WTC11 (cell line): ENCODE data around the gene OVOL2.

Source experiments
- ETV6 ChIP-seq: sonication (generic); formaldehyde crosslinking; IDR thresholded peaks from 2 replicates; pipeline ENCODE4 v1.8.1; 2022; ENCODE audit warnings: mild to moderate bottlenecking, missing genetic modification reagents
- FOXP1 ChIP-seq: sonication (generic); formaldehyde crosslinking; IDR thresholded peaks from 2 replicates; pipeline ENCODE4 v1.8.0; 2022; ENCODE audit warnings: missing genetic modification reagents, mild to moderate bottlenecking, moderate library complexity, borderline replicate concordance
- GABPB1 ChIP-seq: sonication (generic); formaldehyde crosslinking; IDR thresholded peaks from 2 replicates; pipeline ENCODE4 v1.8.1; 2023; ENCODE audit warnings: mild to moderate bottlenecking, missing genetic modification reagents
- HMGXB4 ChIP-seq: sonication (generic); formaldehyde crosslinking; IDR thresholded peaks from 2 replicates; pipeline ENCODE4 v1.8.1; 2023; ENCODE audit warnings: mild to moderate bottlenecking, moderate library complexity, missing genetic modification reagents
- KAT7 ChIP-seq: sonication (generic); formaldehyde crosslinking; IDR thresholded peaks from 2 replicates; pipeline ENCODE4 v1.8.1; 2023; ENCODE audit warnings: missing genetic modification reagents, mild to moderate bottlenecking, borderline replicate concordance
- MYBL2 ChIP-seq: sonication (generic); formaldehyde crosslinking; IDR thresholded peaks from 2 replicates; pipeline ENCODE4 v1.8.1; 2023; ENCODE audit warnings: mild to moderate bottlenecking, moderate library complexity, missing genetic modification reagents
- NFYB ChIP-seq: sonication (generic); formaldehyde crosslinking; conservative IDR thresholded peaks from 2 replicates; pipeline ENCODE4 v1.8.0; 2022; ENCODE audit warnings: low read depth, missing genetic modification reagents
- NR2C2 ChIP-seq: sonication (generic); formaldehyde crosslinking; IDR thresholded peaks from 2 replicates; pipeline ENCODE4 v1.8.0; 2022; ENCODE audit warnings: mild to moderate bottlenecking, missing genetic modification reagents
- PREB ChIP-seq: sonication (generic); formaldehyde crosslinking; IDR thresholded peaks from 2 replicates; pipeline ENCODE4 v1.8.1; 2022; ENCODE audit warnings: mild to moderate bottlenecking, missing genetic modification reagents, moderate library complexity, borderline replicate concordance
- ZNF138 ChIP-seq: sonication (generic); formaldehyde crosslinking; conservative IDR thresholded peaks from 2 replicates; pipeline ENCODE4 v1.8.1; 2022; ENCODE audit warnings: mild to moderate bottlenecking, moderate library complexity, missing genetic modification reagents
- TF ChIP-seq, protein P1 (sequence below): sonication (generic); formaldehyde crosslinking; IDR thresholded peaks from 2 replicates; pipeline ENCODE4 v1.8.1; 2022; ENCODE audit warnings: low read depth, missing genetic modification reagents, borderline replicate concordance
- TF ChIP-seq, protein P2 (sequence below): fragments of 200-600 bp; IDR thresholded peaks from 2 replicates; pipeline ENCODE4 v1.8.0; 2022; ENCODE audit warnings: antibody characterized with exemption

- TF ChIP-seq, protein P1, sequence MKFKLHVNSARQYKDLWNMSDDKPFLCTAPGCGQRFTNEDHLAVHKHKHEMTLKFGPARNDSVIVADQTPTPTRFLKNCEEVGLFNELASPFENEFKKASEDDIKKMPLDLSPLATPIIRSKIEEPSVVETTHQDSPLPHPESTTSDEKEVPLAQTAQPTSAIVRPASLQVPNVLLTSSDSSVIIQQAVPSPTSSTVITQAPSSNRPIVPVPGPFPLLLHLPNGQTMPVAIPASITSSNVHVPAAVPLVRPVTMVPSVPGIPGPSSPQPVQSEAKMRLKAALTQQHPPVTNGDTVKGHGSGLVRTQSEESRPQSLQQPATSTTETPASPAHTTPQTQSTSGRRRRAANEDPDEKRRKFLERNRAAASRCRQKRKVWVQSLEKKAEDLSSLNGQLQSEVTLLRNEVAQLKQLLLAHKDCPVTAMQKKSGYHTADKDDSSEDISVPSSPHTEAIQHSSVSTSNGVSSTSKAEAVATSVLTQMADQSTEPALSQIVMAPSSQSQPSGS (CRISPR knock-in tag) = no peak
- TF ChIP-seq, protein P2, sequence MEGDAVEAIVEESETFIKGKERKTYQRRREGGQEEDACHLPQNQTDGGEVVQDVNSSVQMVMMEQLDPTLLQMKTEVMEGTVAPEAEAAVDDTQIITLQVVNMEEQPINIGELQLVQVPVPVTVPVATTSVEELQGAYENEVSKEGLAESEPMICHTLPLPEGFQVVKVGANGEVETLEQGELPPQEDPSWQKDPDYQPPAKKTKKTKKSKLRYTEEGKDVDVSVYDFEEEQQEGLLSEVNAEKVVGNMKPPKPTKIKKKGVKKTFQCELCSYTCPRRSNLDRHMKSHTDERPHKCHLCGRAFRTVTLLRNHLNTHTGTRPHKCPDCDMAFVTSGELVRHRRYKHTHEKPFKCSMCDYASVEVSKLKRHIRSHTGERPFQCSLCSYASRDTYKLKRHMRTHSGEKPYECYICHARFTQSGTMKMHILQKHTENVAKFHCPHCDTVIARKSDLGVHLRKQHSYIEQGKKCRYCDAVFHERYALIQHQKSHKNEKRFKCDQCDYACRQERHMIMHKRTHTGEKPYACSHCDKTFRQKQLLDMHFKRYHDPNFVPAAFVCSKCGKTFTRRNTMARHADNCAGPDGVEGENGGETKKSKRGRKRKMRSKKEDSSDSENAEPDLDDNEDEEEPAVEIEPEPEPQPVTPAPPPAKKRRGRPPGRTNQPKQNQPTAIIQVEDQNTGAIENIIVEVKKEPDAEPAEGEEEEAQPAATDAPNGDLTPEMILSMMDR = no peak
- no peak for TF ChIP-seq MYBL2 (CRISPR knock-in tag)
- TF ChIP-seq HMGXB4 (CRISPR knock-in tag) = no peak
- TF ChIP-seq PREB = no peak
- TF ChIP-seq NFYB (CRISPR knock-in tag) = no peak
- TF ChIP-seq GABPB1 (CRISPR knock-in tag) = no peak
- no peak for TF ChIP-seq KAT7 (CRISPR knock-in tag)
- no peak for TF ChIP-seq NR2C2 (CRISPR knock-in tag)
- no peak for TF ChIP-seq FOXP1 (CRISPR knock-in tag)
- TF ChIP-seq ZNF138 (CRISPR knock-in tag) = no peak
- no peak for TF ChIP-seq ETV6 (CRISPR knock-in tag)
Observed at GRCh38 chr20:18103497-18103896, 45.8 kb upstream of the OVOL2 start.
